ENCODE measurements around the gene SOX6.

SOX6 gene

DNA sequence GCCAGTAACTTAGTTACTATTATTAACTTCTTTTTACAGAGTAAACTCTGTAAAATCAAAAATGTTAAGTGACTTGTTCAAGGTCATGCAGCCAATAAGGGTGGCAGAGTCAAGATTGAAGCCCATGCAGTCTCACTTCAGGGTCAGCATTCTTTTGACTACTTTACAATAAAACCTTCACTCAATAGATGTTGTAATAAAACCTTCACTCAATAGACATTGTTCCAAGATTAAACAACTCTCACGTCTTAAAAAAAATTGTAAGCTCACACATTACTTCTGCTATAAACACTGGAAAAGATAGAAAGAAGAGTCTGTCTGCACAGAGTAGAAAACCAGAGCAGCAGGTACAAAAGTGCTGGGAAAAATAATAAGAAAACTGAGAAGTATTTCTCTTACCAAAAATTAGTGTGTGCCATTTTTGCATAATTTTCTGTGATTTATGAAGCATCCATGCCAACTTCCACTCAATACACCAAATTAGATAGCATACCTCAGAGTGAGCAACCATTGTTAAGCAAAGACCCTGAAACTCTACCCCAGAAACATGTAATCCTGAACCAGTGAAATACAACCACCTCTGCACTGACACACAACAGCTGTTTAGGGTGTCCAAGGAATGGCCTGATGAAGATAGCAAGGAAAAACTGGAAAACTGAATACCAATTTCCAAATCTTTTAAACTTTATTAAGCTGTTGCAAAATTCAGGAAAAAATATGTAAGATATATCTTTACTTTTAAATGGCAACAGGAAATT is 4.9 kb upstream of the SOX6 start:
- no peak overlapping the region for H3K9ac ChIP-seq (ENCODE audit: low read length)
- H3K27me3 ChIP-seq (ENCODE audit: control insufficient read depth, insufficient read depth, low read length), result no peaks in the 10 kb centered on the region
- H3K4me1 ChIP-seq (ENCODE audit: control insufficient read depth, insufficient read depth, low read length), result no peaks in the 10 kb centered on the region
- H3K4me3 ChIP-seq (ENCODE audit: low read length), result no peak overlapping the region
- no peaks in the 10 kb centered on the region for H3K36me3 ChIP-seq (ENCODE audit: control insufficient read depth, insufficient read depth, low read length)
- no peak overlapping the region for H3K27ac ChIP-seq (ENCODE audit: low read depth, low read length)

GRCh38 chr11:16359369-16359768 is 3.0 kb upstream of the SOX6 start:
- H3K9ac ChIP-seq (ENCODE audit: low read length), result no peak overlapping the region
- H3K4me1 ChIP-seq (ENCODE audit: control insufficient read depth, insufficient read depth, low read length), result no peaks in the 10 kb centered on the region
- H3K27ac ChIP-seq (ENCODE audit: low read depth, low read length), result no peak overlapping the region
- no peaks in the 10 kb centered on the region for H3K27me3 ChIP-seq (ENCODE audit: control insufficient read depth, insufficient read depth, low read length)
- H3K36me3 ChIP-seq (ENCODE audit: control insufficient read depth, insufficient read depth, low read length), result no peaks in the 10 kb centered on the region
- H3K4me3 ChIP-seq (ENCODE audit: low read length), result no peak overlapping the region

GRCh38 chr11:16358726-16359125 is 2.4 kb upstream of the SOX6 start:
- H3K4me3 ChIP-seq (ENCODE audit: low read length), result no peak overlapping the region
- H3K36me3 ChIP-seq (ENCODE audit: control insufficient read depth, insufficient read depth, low read length), result no peaks in the 10 kb centered on the region
- no peak overlapping the region for H3K9ac ChIP-seq (ENCODE audit: low read length)
- H3K27me3 ChIP-seq (ENCODE audit: control insufficient read depth, insufficient read depth, low read length), result no peaks in the 10 kb centered on the region
- no peak overlapping the region for H3K27ac ChIP-seq (ENCODE audit: low read depth, low read length)
- H3K4me1 ChIP-seq (ENCODE audit: control insufficient read depth, insufficient read depth, low read length), result no peaks in the 10 kb centered on the region

DNA sequence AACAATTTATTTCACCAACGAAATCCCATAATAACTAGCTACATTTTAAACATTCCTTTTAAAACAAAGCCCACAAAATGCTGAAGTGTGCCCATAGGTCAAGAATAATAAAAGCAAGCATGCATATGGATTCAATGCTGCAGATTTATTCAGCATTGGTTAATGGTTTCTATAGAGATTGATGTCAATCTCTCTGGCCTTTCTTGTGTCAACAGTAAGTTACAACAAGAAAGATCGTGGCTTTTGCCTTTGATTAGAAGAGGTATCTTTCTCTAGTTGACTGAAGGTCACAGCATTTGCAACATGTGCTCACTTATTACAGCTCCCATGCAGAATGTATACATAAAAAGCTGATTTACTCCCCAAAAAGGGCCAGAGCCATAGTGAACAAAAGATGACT is 1.4 kb upstream of the SOX6 start:
- no peak overlapping the region for H3K27ac ChIP-seq (ENCODE audit: low read depth, low read length)
- H3K4me3 ChIP-seq (ENCODE audit: low read length), result no peak overlapping the region
- H3K4me1 ChIP-seq (ENCODE audit: control insufficient read depth, insufficient read depth, low read length), result no peaks in the 10 kb centered on the region
- H3K9ac ChIP-seq (ENCODE audit: low read length), result no peak overlapping the region
- no peaks in the 10 kb centered on the region for H3K27me3 ChIP-seq (ENCODE audit: control insufficient read depth, insufficient read depth, low read length)
- no peaks in the 10 kb centered on the region for H3K36me3 ChIP-seq (ENCODE audit: control insufficient read depth, insufficient read depth, low read length)

DNA sequence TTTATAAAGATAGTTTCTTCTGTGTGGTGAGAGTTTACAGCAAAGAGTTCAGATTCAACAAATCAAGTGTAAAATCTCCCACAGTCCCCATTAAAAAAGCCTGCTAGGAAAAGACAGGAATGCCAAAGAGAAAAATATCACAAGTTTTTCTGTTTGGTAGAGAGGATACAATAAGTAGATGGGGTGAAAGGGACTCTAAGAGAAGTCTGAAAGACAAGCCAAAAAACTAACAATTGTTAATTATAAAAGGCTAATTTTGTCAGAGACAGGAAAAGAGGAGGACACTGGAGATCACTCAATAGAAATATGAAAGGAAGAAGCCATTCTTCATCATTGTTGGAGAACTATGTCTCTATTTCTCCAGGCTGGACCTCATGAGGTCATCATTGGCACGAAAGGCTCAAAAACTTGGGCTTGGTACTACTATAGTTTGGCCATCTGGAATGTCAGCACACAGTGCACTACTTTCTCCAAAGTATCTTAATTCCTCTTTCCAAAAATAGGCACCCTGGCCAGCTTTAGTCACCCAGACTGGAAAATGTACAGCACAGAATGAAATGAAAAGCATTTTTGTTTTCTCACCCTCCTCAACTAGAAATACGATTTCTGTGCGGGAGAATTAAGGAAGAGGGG is 531 bp upstream of the SOX6 start:
- H3K36me3 ChIP-seq (ENCODE audit: control insufficient read depth, insufficient read depth, low read length), result no peaks in the 10 kb centered on the region
- H3K27ac ChIP-seq (ENCODE audit: low read depth, low read length), result no peak overlapping the region
- H3K9ac ChIP-seq (ENCODE audit: low read length), result no peak overlapping the region
- H3K4me3 ChIP-seq (ENCODE audit: low read length), result no peak overlapping the region
- no peaks in the 10 kb centered on the region for H3K27me3 ChIP-seq (ENCODE audit: control insufficient read depth, insufficient read depth, low read length)
- H3K4me1 ChIP-seq (ENCODE audit: control insufficient read depth, insufficient read depth, low read length), result no peaks in the 10 kb centered on the region

GRCh38 chr11:16352707-16353106 is 3.6 kb downstream of the SOX6 start:
- Histone ChIP-seq H3K36me3 (ENCODE audit: control insufficient read depth, insufficient read depth, low read length) (no peaks in the 10 kb centered on the region), H3K9ac (ENCODE audit: low read length) (no peak overlapping the region), H3K4me1 (ENCODE audit: control insufficient read depth, insufficient read depth, low read length) (no peaks in the 10 kb centered on the region), H3K27ac (ENCODE audit: low read depth, low read length) (no peak overlapping the region), H3K27me3 (ENCODE audit: control insufficient read depth, insufficient read depth, low read length) (no peaks in the 10 kb centered on the region), H3K4me3 (ENCODE audit: low read length) (no peak overlapping the region)

DNA sequence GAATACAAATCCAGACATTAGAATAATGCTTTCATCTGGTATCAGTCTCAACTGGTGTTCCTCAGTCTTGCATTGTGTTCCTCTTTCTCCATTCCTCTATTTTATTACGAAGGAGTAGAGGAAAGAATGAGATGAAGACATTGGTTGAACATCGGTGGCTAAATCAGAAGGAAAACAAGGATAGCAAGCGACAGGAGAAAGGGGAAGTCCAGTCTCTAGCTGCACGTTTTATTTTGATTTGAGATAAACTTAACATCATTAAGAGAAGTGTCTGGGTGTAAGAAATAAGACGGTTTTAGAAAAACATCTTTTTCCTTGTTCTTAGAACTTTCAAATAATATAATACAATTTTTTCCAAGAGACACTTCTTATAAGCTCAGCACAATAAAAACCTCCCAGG is 6.2 kb downstream of the SOX6 start:
- Histone ChIP-seq H3K9ac (ENCODE audit: low read length) (no peak overlapping the region), H3K4me1 (ENCODE audit: control insufficient read depth, insufficient read depth, low read length) (no peaks in the 10 kb centered on the region), H3K36me3 (ENCODE audit: control insufficient read depth, insufficient read depth, low read length) (no peaks in the 10 kb centered on the region), H3K27me3 (ENCODE audit: control insufficient read depth, insufficient read depth, low read length) (no peaks in the 10 kb centered on the region), H3K27ac (ENCODE audit: low read depth, low read length) (no peak overlapping the region), H3K4me3 (ENCODE audit: low read length) (no peak overlapping the region)

DNA sequence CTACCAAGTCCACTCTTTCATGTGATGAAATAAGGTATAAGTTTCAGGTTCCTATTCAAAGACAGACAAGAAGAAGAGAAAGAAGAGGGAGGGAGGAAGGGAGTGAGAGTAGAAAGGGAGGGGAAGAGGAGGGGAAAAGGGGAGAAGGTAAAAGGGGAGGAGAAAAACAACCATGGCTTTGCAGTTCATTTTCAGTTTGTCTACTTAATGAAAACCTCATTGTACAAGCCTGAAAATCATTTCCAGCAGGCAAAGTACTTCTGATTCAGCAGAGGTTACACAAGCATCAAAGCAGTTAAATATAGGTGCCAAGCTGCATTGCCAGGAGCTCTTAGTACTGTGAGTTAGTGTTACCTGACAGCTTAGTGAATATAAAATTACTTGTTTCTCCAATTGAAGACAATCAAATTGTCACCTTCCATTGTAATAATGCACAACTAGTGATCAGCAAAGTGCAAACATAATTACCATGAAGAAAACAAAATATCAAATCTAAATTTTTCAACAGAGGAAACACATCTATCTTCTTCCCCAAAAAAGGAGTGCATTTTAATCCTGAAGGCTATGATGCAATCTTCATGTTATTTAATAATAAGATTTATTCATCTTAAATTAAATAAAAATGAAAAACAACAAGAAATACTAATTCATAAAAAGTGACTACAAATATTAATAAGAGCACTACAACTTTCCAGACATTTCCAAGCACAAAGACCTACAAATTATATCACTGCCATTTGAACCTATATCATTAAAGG is 8.2 kb downstream of the SOX6 start:
- no peak overlapping the region for H3K27ac ChIP-seq (ENCODE audit: low read depth, low read length)
- no peak overlapping the region for H3K4me3 ChIP-seq (ENCODE audit: low read length)
- H3K36me3 ChIP-seq (ENCODE audit: control insufficient read depth, insufficient read depth, low read length), result no peaks in the 10 kb centered on the region
- H3K27me3 ChIP-seq (ENCODE audit: control insufficient read depth, insufficient read depth, low read length), result no peaks in the 10 kb centered on the region
- no peaks in the 10 kb centered on the region for H3K4me1 ChIP-seq (ENCODE audit: control insufficient read depth, insufficient read depth, low read length)
- H3K9ac ChIP-seq (ENCODE audit: low read length), result no peak overlapping the region

- Histone ChIP-seq H3K36me3 (ENCODE audit: control insufficient read depth, insufficient read depth, low read length) (no peaks in the 10 kb centered on the region), H3K27ac (ENCODE audit: low read depth, low read length) (no peak overlapping the region), H3K27me3 (ENCODE audit: control insufficient read depth, insufficient read depth, low read length) (no peaks in the 10 kb centered on the region), H3K4me3 (ENCODE audit: low read length) (no peak overlapping the region), H3K9ac (ENCODE audit: low read length) (no peak overlapping the region), H3K4me1 (ENCODE audit: control insufficient read depth, insufficient read depth, low read length) (no peaks in the 10 kb centered on the region)
Measured at GRCh38 chr11:16346975-16347374, 9.4 kb downstream of the SOX6 start.

DNA sequence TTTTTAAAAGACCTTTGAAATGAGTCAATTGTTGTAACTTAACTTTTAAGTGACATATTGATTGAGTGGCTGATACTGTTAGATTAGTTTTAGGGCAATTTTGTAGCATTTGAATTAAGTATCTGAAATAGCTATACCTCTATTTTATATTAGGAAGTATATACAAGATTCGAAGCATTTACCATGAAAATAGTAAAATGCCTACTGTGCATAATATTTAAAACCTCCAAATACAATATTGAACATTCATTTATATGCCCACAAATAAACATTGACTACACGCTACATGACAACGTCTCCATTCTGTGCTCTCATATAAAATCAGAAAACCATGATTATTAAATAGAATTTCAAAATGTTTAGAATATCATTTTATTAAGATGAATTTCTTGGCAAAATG is 14.5 kb downstream of the SOX6 start:
- H3K9ac ChIP-seq (ENCODE audit: low read length), result no peak overlapping the region

DNA sequence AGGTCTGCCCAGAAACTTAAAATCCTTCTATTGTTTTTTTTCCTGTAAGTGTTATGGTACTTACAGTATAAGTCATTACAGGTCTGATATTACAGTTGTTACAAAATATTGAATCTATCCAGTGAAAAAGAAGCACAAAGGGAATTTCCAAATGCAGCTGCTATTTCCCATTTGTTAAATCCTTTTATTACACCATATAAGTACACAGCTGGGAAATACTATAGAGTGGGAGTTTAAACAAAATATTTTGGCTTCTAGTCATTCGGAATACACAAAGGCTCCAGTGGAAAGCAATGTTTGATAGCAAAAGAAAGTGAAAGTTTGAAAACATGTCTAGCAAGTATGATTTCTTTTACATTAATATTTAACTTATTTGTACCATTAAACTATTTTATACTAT is 18.0 kb downstream of the SOX6 start:
- no peak overlapping the region for H3K27ac ChIP-seq (ENCODE audit: low read depth, low read length)

More for the DNA sequence above, 14.5 kb downstream of the SOX6 start:
- Histone ChIP-seq H3K27me3 (ENCODE audit: control insufficient read depth, insufficient read depth, low read length) (no peaks in the 10 kb centered on the region), H3K4me1 (ENCODE audit: control insufficient read depth, insufficient read depth, low read length) (no peaks in the 10 kb centered on the region), H3K4me3 (ENCODE audit: low read length) (no peak overlapping the region), H3K36me3 (ENCODE audit: control insufficient read depth, insufficient read depth, low read length) (no peaks in the 10 kb centered on the region), H3K27ac (ENCODE audit: low read depth, low read length) (no peak overlapping the region)

GRCh38 chr11:16337421-16338213 is 18.7 kb downstream of the SOX6 start:
- no peak overlapping the region for H3K4me3 ChIP-seq (ENCODE audit: low read length)
- H3K27me3 ChIP-seq (ENCODE audit: control insufficient read depth, insufficient read depth, low read length), result no peaks in the 10 kb centered on the region
- no peak overlapping the region for H3K9ac ChIP-seq (ENCODE audit: low read length)
- H3K27ac ChIP-seq (ENCODE audit: low read depth, low read length), result no peak overlapping the region
- H3K36me3 ChIP-seq (ENCODE audit: control insufficient read depth, insufficient read depth, low read length), result no peaks in the 10 kb centered on the region
- H3K4me1 ChIP-seq (ENCODE audit: control insufficient read depth, insufficient read depth, low read length), result no peaks in the 10 kb centered on the region

More for the DNA sequence above, 18.0 kb downstream of the SOX6 start:
- H3K4me3 ChIP-seq (ENCODE audit: low read length), result no peak overlapping the region
- H3K9ac ChIP-seq (ENCODE audit: low read length), result no peak overlapping the region
- H3K27me3 ChIP-seq (ENCODE audit: control insufficient read depth, insufficient read depth, low read length), result no peaks in the 10 kb centered on the region
- no peaks in the 10 kb centered on the region for H3K4me1 ChIP-seq (ENCODE audit: control insufficient read depth, insufficient read depth, low read length)
- H3K36me3 ChIP-seq (ENCODE audit: control insufficient read depth, insufficient read depth, low read length), result no peaks in the 10 kb centered on the region

Data from rectal smooth muscle tissue (tissue), 1 donor.